Measurements from ENCODE around the gene ACACB.

GRCh38 chr12:109125791-109126190 is 9.4 kb downstream of the ACACB start:
- TF ChIP-seq CTCF (conservative IDR thresholded peaks at IDR 0.05 in 1 of 2, IDR thresholded peaks at IDR 0.05 in 1 of 2; ENCODE audit: extremely low read depth in 1 of 2, insufficient read depth in 1 of 2, low read depth in 1 of 2, low read length in 2 of 2) (no peak), EZH2 (IDR thresholded peaks at IDR 0.05; ENCODE audit: borderline replicate concordance, low read length) (no peak)
